ENCODE results near the gene LY86. TPM values are rescaled to one million over a fixed set of nuclear protein-coding genes. Genes with fewer than 3 reads are reported as not detected.

LY86 gene
- total and polyA plus RNA-seq, 9 of the 15 experiments (the other 6 are each of a cell fraction or from before 2014, with no cell fraction given): 0.08 to 0.20 TPM; not detected in 7

DNA sequence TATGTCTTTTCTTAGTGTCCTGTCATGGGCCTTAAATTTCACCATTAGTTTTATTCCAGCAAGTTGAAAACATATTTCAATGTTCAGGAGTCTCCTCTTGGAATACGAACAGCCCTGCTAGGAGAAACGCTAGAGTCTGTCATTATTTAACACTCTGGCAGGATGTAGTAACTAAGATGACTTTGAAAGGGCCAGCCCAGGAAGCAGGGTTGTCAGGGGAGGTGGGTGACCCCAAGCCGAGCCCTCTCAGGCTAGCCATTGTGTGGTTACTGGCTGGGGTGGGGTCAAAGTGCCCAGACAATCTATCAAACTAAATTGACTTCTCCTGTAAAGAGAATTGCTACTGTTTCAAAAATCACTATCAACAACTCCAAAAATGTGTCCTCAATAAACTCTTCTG, 67.8 kb downstream of the LY86 start (continued):
- TF ChIP-seq ZBTB2 (IDR thresholded peaks at IDR 0.05): no peak
- TF ChIP-seq SREBF2 (CRISPR knock-in tag; IDR thresholded peaks at IDR 0.05): no peak
- no peak for TF ChIP-seq NFIC (IDR thresholded peaks at IDR 0.05)
- TF ChIP-seq, protein P1, sequence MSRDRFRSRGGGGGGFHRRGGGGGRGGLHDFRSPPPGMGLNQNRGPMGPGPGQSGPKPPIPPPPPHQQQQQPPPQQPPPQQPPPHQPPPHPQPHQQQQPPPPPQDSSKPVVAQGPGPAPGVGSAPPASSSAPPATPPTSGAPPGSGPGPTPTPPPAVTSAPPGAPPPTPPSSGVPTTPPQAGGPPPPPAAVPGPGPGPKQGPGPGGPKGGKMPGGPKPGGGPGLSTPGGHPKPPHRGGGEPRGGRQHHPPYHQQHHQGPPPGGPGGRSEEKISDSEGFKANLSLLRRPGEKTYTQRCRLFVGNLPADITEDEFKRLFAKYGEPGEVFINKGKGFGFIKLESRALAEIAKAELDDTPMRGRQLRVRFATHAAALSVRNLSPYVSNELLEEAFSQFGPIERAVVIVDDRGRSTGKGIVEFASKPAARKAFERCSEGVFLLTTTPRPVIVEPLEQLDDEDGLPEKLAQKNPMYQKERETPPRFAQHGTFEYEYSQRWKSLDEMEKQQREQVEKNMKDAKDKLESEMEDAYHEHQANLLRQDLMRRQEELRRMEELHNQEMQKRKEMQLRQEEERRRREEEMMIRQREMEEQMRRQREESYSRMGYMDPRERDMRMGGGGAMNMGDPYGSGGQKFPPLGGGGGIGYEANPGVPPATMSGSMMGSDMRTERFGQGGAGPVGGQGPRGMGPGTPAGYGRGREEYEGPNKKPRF (IDR thresholded peaks at IDR 0.05; ENCODE audit: low read depth, low read length): no peak
- no peak for TF ChIP-seq RBM22 (IDR thresholded peaks at IDR 0.05; ENCODE audit: low read depth, low read length, poor library complexity, severe bottlenecking)
- TF ChIP-seq ATF1 (CRISPR knock-in tag; IDR thresholded peaks at IDR 0.05): no peak
- TF ChIP-seq ATF1 (tag; IDR thresholded peaks at IDR 0.05): no peak
- TF ChIP-seq ZNF408 (CRISPR knock-in tag; IDR thresholded peaks at IDR 0.05; ENCODE audit: low read depth): no peak
- TF ChIP-seq, protein P2, sequence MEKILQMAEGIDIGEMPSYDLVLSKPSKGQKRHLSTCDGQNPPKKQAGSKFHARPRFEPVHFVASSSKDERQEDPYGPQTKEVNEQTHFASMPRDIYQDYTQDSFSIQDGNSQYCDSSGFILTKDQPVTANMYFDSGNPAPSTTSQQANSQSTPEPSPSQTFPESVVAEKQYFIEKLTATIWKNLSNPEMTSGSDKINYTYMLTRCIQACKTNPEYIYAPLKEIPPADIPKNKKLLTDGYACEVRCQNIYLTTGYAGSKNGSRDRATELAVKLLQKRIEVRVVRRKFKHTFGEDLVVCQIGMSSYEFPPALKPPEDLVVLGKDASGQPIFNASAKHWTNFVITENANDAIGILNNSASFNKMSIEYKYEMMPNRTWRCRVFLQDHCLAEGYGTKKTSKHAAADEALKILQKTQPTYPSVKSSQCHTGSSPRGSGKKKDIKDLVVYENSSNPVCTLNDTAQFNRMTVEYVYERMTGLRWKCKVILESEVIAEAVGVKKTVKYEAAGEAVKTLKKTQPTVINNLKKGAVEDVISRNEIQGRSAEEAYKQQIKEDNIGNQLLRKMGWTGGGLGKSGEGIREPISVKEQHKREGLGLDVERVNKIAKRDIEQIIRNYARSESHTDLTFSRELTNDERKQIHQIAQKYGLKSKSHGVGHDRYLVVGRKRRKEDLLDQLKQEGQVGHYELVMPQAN (IDR thresholded peaks at IDR 0.05; ENCODE audit: borderline replicate concordance): no peak
- TF ChIP-seq GTF2E2 (tag; IDR thresholded peaks at IDR 0.05): 0 out of 2 replicates have a peak, but pooled peaks have one; percentile 10
- no peak for TF ChIP-seq CEBPG (CRISPR knock-in tag; IDR thresholded peaks at IDR 0.05)
- no peak for TF ChIP-seq CEBPG (tag; conservative IDR thresholded peaks at IDR 0.05 in 1 of 2, IDR thresholded peaks at IDR 0.05 in 1 of 2)
- no peak for TF ChIP-seq ZNF23 (CRISPR knock-in tag; IDR thresholded peaks at IDR 0.05)
- TF ChIP-seq RBFOX2 (IDR thresholded peaks at IDR 0.05; ENCODE audit: low read depth, low read length): 0 out of 2 replicates have a peak, but pooled peaks have one; percentile 6
- no peak for TF ChIP-seq ZNF282 (CRISPR knock-in tag; IDR thresholded peaks at IDR 0.05)
- no peak for TF ChIP-seq FOXP1 (CRISPR knock-in tag; IDR thresholded peaks at IDR 0.05)
- TF ChIP-seq SREBF1 (IDR thresholded peaks at IDR 0.05; ENCODE audit: borderline replicate concordance, low read depth, low read length): no peak
